ENCODE measurements around the gene ADARB2.

DNA sequence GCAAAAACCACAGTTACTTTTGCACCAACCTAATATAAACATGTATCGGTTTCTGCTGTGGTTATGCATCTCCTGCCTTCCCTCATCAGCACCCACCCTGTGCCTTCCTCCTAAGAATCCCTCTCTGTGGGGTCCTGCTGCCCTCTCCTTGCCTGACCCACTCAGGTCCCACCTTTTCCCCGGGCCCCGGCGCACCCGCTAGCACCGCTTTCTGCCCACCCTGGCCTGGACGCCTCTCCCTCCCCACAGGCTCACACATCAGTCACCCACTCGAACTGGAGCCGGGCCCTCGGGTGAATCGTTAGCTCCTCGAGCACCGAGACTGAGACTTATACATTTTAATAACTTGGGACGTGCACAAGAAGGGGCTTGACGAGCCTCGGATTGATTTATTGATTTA, 110.5 kb downstream of the ADARB2 start:
- TF ChIP-seq, protein P1, sequence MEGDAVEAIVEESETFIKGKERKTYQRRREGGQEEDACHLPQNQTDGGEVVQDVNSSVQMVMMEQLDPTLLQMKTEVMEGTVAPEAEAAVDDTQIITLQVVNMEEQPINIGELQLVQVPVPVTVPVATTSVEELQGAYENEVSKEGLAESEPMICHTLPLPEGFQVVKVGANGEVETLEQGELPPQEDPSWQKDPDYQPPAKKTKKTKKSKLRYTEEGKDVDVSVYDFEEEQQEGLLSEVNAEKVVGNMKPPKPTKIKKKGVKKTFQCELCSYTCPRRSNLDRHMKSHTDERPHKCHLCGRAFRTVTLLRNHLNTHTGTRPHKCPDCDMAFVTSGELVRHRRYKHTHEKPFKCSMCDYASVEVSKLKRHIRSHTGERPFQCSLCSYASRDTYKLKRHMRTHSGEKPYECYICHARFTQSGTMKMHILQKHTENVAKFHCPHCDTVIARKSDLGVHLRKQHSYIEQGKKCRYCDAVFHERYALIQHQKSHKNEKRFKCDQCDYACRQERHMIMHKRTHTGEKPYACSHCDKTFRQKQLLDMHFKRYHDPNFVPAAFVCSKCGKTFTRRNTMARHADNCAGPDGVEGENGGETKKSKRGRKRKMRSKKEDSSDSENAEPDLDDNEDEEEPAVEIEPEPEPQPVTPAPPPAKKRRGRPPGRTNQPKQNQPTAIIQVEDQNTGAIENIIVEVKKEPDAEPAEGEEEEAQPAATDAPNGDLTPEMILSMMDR (IDR thresholded peaks at IDR 0.05; ENCODE audit: insufficient read depth, low read length): no peak
- TF ChIP-seq POLR2AphosphoS5 (IDR thresholded peaks at IDR 0.05; ENCODE audit: low read depth) (no peak), SPI1 (IDR thresholded peaks at IDR 0.05; ENCODE audit: borderline replicate concordance, low read depth) (no peak)

Measured in HL-60 (cell line).